Measurements from ENCODE around the gene FBXO33.
A peak's percentile ranks its signal among the peaks of the same experiment; 100 is the strongest.

The FBXO33 gene

GRCh38 chr14:39433452-39433813 is 1.2 kb upstream of the FBXO33 start:
- no peak for TF ChIP-seq CREB1 (IDR thresholded peaks at IDR 0.05; ENCODE audit: low read depth)
- TF ChIP-seq TCF12 (IDR thresholded peaks at IDR 0.05; ENCODE audit: low read depth) = no peak
- no peak for TF ChIP-seq NFIC (IDR thresholded peaks at IDR 0.05)
- no peak for TF ChIP-seq CEBPB (IDR thresholded peaks at IDR 0.05)
- TF ChIP-seq EGR1 (IDR thresholded peaks at IDR 0.05) = no peak
- TF ChIP-seq EP300 (IDR thresholded peaks at IDR 0.05; ENCODE audit: borderline replicate concordance) = no peak
- no peak for TF ChIP-seq YY1 (IDR thresholded peaks at IDR 0.05; ENCODE audit: low read depth)
- TF ChIP-seq TAF1 (IDR thresholded peaks at IDR 0.05; ENCODE audit: low read depth) = no peak; the same call in 1 of the 2 replicates
- TF ChIP-seq FOXM1 (IDR thresholded peaks at IDR 0.05; ENCODE audit: borderline replicate concordance, low read depth) = no peak
- TF ChIP-seq MAX (IDR thresholded peaks at IDR 0.05) = no peak
- no peak for TF ChIP-seq RAD21 (IDR thresholded peaks at IDR 0.05; ENCODE audit: low read depth)
- TF ChIP-seq ZBTB7A (IDR thresholded peaks at IDR 0.05; ENCODE audit: low read depth) = no peak
- TF ChIP-seq, protein P1, sequence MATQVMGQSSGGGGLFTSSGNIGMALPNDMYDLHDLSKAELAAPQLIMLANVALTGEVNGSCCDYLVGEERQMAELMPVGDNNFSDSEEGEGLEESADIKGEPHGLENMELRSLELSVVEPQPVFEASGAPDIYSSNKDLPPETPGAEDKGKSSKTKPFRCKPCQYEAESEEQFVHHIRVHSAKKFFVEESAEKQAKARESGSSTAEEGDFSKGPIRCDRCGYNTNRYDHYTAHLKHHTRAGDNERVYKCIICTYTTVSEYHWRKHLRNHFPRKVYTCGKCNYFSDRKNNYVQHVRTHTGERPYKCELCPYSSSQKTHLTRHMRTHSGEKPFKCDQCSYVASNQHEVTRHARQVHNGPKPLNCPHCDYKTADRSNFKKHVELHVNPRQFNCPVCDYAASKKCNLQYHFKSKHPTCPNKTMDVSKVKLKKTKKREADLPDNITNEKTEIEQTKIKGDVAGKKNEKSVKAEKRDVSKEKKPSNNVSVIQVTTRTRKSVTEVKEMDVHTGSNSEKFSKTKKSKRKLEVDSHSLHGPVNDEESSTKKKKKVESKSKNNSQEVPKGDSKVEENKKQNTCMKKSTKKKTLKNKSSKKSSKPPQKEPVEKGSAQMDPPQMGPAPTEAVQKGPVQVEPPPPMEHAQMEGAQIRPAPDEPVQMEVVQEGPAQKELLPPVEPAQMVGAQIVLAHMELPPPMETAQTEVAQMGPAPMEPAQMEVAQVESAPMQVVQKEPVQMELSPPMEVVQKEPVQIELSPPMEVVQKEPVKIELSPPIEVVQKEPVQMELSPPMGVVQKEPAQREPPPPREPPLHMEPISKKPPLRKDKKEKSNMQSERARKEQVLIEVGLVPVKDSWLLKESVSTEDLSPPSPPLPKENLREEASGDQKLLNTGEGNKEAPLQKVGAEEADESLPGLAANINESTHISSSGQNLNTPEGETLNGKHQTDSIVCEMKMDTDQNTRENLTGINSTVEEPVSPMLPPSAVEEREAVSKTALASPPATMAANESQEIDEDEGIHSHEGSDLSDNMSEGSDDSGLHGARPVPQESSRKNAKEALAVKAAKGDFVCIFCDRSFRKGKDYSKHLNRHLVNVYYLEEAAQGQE (IDR thresholded peaks at IDR 0.05; ENCODE audit: low read depth) = no peak
- no peak for TF ChIP-seq TEAD4 (IDR thresholded peaks at IDR 0.05)
- TF ChIP-seq, protein P2, sequence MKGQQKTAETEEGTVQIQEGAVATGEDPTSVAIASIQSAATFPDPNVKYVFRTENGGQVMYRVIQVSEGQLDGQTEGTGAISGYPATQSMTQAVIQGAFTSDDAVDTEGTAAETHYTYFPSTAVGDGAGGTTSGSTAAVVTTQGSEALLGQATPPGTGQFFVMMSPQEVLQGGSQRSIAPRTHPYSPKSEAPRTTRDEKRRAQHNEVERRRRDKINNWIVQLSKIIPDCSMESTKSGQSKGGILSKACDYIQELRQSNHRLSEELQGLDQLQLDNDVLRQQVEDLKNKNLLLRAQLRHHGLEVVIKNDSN (IDR thresholded peaks at IDR 0.05) = no peak

- TF ChIP-seq TEAD4 (IDR thresholded peaks at IDR 0.05) = no peak; the same call in 1 of the 2 replicates
- TF ChIP-seq ZBTB7A (IDR thresholded peaks at IDR 0.05; ENCODE audit: low read depth) = 0 out of 2 replicates have a peak, but pooled peaks have one; percentile 28
- TF ChIP-seq EGR1 (IDR thresholded peaks at IDR 0.05) = no peak
- no peak for TF ChIP-seq CEBPB (IDR thresholded peaks at IDR 0.05)
- peak; percentile 37; the same call in 1 of the 2 replicates for TF ChIP-seq RAD21 (IDR thresholded peaks at IDR 0.05; ENCODE audit: low read depth)
- TF ChIP-seq TAF1 (IDR thresholded peaks at IDR 0.05; ENCODE audit: low read depth) = no peak
- peak; percentile 52; the same call in 1 of the 2 replicates for TF ChIP-seq MAX (IDR thresholded peaks at IDR 0.05)
- TF ChIP-seq, protein P2 (IDR thresholded peaks at IDR 0.05) = no peak
- no peak for TF ChIP-seq CREB1 (IDR thresholded peaks at IDR 0.05; ENCODE audit: low read depth)
- peak; percentile 50; the same call in 1 of the 2 replicates for TF ChIP-seq TCF12 (IDR thresholded peaks at IDR 0.05; ENCODE audit: low read depth)
- peak; percentile 43 for TF ChIP-seq NFIC (IDR thresholded peaks at IDR 0.05)
These were observed 602 bp upstream of the FBXO33 start for GRCh38 chr14:39432619-39433451.

DNA sequence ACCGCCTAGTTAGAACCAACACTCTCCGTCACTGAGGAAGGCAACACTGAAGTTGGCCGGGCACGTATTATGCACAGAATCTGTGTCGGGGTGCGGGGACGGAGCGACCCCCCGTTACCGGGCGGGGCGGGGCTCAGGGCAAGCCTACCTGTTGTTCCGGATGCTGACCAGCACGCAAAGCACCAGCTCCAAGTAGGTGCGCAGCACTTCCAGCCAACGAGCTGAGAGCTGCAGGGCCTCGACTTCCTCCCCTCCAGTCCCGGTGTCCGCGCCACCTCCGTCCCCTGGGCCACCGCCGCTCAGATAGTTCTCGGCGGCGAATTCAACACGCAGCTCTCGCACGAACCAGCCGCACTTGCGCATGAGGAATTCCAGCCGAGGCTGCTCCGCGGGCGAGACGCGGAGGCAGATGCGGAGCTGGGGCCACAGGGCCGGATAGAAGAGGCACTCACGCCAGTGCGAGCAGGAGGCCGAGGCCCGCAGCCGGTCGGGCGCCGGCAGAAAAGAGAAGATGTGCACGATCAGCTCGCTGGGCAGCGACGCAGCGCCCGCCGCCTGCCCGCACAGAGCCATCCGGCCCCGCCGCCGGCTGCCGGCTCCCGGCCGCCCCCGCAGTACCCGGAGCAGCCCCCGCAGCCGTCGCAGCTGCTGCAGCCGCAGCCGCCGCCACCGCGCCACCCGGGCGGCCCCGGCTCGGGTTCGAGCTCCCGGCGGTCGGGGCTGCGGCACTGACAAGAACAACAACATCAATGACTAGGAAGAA is 636 bp downstream of the FBXO33 start:
- TF ChIP-seq CEBPB (IDR thresholded peaks at IDR 0.05) (no peak), MAX (IDR thresholded peaks at IDR 0.05) (0 out of 2 replicates have a peak, but pooled peaks have one; percentile 12), TAF1 (IDR thresholded peaks at IDR 0.05; ENCODE audit: low read depth) (peak; percentile 65; the same call in 1 of the 2 replicates)

DNA sequence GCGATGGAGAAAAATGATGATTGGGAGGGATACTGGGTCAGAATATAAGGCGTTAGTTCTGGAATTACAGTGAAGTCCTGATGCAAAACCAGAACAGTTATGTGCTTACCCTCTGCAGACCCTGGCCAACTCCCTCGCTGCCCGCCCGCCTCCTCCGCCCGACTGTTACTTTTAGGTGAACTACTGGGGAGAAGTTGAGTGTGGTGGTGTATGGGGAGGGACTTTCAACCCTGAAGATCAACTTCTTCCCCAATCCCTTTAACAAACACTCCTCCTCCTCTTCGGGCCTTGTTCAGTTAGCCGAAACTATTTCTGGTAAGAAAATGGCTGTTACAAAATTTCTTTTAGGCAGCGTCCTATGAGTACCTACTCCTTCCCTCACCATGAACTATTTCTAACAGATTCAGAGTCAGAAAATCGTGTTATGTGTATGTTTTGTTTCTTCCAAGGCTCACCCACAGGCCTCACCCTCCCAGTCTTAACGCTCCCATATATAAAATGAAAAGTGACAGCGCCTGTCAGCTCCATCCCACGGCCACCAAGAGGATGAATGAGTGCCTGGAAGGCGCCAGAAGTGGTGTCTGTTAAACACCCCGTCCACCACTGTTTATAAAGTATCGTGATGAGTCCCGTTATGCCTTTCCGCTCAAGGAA is 1.3 kb downstream of the FBXO33 start:
- TF ChIP-seq NFIC (IDR thresholded peaks at IDR 0.05) (no peak), EGR1 (IDR thresholded peaks at IDR 0.05) (no peak), FOXM1 (IDR thresholded peaks at IDR 0.05; ENCODE audit: borderline replicate concordance, low read depth) (no peak), TEAD4 (IDR thresholded peaks at IDR 0.05) (no peak), TCF12 (IDR thresholded peaks at IDR 0.05; ENCODE audit: low read depth) (no peak)

GRCh38 chr14:39428118-39428517 is 4.1 kb downstream of the FBXO33 start:
- TF ChIP-seq RAD21 (IDR thresholded peaks at IDR 0.05; ENCODE audit: low read depth) = no peak
- TF ChIP-seq TEAD4 (IDR thresholded peaks at IDR 0.05) = no peak
- TF ChIP-seq EGR1 (IDR thresholded peaks at IDR 0.05) = no peak
- TF ChIP-seq, protein P1 (IDR thresholded peaks at IDR 0.05; ENCODE audit: low read depth) = no peak
- TF ChIP-seq TAF1 (IDR thresholded peaks at IDR 0.05; ENCODE audit: low read depth) = no peak
- TF ChIP-seq EP300 (IDR thresholded peaks at IDR 0.05; ENCODE audit: borderline replicate concordance) = no peak
- TF ChIP-seq NFIC (IDR thresholded peaks at IDR 0.05) = no peak
- no peak for TF ChIP-seq MAX (IDR thresholded peaks at IDR 0.05)
- no peak for TF ChIP-seq ZBTB7A (IDR thresholded peaks at IDR 0.05; ENCODE audit: low read depth)
- no peak for TF ChIP-seq YY1 (IDR thresholded peaks at IDR 0.05; ENCODE audit: low read depth)
- no peak for TF ChIP-seq CREB1 (IDR thresholded peaks at IDR 0.05; ENCODE audit: low read depth)
- TF ChIP-seq TCF12 (IDR thresholded peaks at IDR 0.05; ENCODE audit: low read depth) = no peak
- no peak for TF ChIP-seq FOXM1 (IDR thresholded peaks at IDR 0.05; ENCODE audit: borderline replicate concordance, low read depth)
- no peak for TF ChIP-seq CEBPB (IDR thresholded peaks at IDR 0.05)
